Uterus (tissue), 2 donors: ENCODE measurements around the gene CLMN.

Source experiments
- POLR2A ChIP-seq, 2 donors: fragments of 450-650 bp; IDR thresholded peaks; one replicate each; pipeline ENCODE4 v1.6.1; 2016; ENCODE audit warnings: antibody characterized with exemption in 2 of 2, mild to moderate bottlenecking in 1 of 2, moderate library complexity in 1 of 2
- TF ChIP-seq, protein P1 (sequence below), 4 experiments: fragments of 200-600 bp in 2 of 4; fragments of 450-650 bp in 2 of 4; sonication (generic) in 2 of 4; IDR thresholded peaks; one replicate each; pipeline ENCODE4 v1.5.1; 2016 to 2019; ENCODE audit warnings: antibody characterized with exemption in 4 of 4, mild to moderate bottlenecking in 2 of 4, moderate library complexity in 1 of 4

DNA sequence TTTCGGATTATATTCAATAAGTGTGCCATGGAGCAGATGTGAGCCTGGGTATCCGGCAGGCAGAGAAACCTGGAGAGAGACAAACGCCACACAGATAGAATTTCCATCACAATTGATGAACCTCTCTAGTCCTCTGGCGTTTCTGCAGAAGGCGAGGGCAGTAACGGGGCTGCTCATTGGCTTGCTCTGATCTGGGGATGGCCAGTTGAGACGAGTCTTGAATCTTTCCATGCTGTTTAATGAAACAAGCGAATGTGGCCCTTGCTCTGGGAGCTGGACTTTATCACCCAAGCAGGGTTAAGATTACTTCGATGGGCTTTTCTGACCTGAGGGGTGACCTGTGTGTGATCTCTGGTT is 42.4 kb upstream of the CLMN start:
- no peak for TF ChIP-seq POLR2A (IDR thresholded peaks at IDR 0.05)
- TF ChIP-seq, protein P1, sequence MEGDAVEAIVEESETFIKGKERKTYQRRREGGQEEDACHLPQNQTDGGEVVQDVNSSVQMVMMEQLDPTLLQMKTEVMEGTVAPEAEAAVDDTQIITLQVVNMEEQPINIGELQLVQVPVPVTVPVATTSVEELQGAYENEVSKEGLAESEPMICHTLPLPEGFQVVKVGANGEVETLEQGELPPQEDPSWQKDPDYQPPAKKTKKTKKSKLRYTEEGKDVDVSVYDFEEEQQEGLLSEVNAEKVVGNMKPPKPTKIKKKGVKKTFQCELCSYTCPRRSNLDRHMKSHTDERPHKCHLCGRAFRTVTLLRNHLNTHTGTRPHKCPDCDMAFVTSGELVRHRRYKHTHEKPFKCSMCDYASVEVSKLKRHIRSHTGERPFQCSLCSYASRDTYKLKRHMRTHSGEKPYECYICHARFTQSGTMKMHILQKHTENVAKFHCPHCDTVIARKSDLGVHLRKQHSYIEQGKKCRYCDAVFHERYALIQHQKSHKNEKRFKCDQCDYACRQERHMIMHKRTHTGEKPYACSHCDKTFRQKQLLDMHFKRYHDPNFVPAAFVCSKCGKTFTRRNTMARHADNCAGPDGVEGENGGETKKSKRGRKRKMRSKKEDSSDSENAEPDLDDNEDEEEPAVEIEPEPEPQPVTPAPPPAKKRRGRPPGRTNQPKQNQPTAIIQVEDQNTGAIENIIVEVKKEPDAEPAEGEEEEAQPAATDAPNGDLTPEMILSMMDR (IDR thresholded peaks at IDR 0.05) = no peak
